Astrocyte of the cerebellum (primary cell): ENCODE measurements around the gene SF1.

Experiments used
- DNase-seq: peaks from one replicate; pipeline ENCODE4 v3.0.0-alpha.2; 2011; ENCODE audit warnings: low read depth
- H3K4me3 ChIP-seq: 2 replicates; pipeline ENCODE4 v1.5.1; 2011; ENCODE audit warnings: mild to moderate bottlenecking, low read depth, low read length, moderate library complexity
- in situ Hi-C: cut with HindIII; loops from 2 replicates; pipeline ENCODE4 v1.10.0; 2017; ENCODE audit warnings: low sequenced_read_pairs
- TF ChIP-seq, protein P1 (sequence below): IDR thresholded peaks from 2 replicates; pipeline ENCODE4 v1.5.1; 2012; ENCODE audit warnings: low read length, low read depth, moderate library complexity, mild to moderate bottlenecking; ENCODE audit errors: missing control alignments

The SF1 gene

DNA sequence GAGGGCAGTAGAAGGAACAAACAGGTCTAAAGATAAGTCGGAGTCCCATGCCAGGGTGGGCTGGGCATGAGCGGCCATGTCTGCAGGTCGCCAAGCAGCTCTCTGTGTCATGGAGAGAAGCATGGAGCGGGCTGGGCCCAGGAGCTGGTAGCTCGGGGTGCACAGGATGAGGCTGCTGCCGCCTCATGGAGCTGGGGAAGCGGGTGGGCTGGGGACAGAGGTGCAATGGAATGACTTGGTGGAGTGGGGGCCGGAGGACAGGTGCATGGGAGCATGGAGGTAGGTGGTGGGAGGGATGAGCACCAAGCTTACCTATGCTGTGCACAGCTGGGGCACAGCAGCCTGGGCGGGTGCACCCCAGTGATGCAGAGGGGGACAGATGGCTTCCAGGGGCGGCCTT lies 58.9 kb downstream of the SF1 start:
- no peak overlapping the region for H3K4me3 ChIP-seq
- no peak for DNase-seq
- in situ Hi-C loops, result loop anchor here (5.0 to 10.0 kb wide), 2 partner anchors 33 to 55 kb away; partner anchors contain the start of gene SF1
- TF ChIP-seq, protein P1, sequence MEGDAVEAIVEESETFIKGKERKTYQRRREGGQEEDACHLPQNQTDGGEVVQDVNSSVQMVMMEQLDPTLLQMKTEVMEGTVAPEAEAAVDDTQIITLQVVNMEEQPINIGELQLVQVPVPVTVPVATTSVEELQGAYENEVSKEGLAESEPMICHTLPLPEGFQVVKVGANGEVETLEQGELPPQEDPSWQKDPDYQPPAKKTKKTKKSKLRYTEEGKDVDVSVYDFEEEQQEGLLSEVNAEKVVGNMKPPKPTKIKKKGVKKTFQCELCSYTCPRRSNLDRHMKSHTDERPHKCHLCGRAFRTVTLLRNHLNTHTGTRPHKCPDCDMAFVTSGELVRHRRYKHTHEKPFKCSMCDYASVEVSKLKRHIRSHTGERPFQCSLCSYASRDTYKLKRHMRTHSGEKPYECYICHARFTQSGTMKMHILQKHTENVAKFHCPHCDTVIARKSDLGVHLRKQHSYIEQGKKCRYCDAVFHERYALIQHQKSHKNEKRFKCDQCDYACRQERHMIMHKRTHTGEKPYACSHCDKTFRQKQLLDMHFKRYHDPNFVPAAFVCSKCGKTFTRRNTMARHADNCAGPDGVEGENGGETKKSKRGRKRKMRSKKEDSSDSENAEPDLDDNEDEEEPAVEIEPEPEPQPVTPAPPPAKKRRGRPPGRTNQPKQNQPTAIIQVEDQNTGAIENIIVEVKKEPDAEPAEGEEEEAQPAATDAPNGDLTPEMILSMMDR, result no peak

DNA sequence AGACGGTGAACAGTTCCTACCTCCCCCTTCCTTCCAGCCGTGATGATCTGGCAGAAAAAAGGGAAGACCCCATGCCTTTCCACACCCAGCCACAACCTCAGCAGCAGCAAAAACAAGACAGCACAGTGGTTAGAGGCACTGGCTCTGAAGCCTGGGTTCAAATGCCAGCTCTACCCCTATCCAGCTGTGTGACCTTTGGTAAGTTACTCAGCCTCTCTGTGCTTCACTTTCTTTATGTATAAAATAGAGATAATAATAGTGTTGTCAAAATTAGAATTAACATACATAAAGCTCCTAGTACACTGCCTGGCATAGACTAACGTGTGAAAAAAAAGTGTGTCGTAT lies 59.6 kb downstream of the SF1 start:
- TF ChIP-seq, protein P1, result no peak
- DNase-seq, result no peak
- no peak overlapping the region for H3K4me3 ChIP-seq
- in situ Hi-C loops, result loop anchor here (5.0 to 10.0 kb wide), 2 partner anchors 34 to 56 kb away; partner anchors contain the start of gene SF1

DNA sequence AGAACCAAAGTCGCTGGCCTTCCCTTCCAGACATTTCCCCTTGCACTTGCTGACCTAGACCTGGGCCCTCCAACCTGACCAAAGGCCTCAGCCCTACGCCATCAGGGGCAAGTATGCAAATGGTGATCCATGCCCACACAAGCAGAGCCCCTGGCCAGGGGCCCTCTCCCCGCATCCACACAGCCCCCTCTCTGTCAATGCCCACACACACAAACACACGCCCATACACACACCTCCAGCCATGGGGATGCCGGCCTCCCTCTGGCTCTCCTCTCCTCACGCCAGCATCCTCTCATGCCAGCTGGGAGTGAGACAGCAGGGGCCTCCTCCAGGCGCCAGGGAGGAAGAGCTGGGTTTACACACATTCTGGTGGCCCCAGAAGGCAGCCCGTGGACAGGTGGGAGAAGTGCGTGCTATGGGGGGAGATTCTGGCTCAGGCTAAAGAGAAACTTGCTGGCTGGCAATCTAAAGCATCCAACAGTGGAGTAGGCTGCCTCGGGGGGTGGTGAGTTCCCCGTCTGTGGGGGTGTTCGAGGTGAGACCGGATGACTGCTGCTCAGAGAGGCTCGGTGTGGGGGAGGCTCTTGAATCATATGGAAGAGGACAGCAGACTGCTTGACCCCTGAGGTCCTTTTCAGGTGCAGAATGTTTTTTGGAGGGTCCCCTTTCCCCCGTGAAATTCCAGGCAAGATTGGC lies 60.1 kb downstream of the SF1 start:
- no peak for DNase-seq
- TF ChIP-seq, protein P1, result no peak
- no peak overlapping the region for H3K4me3 ChIP-seq
- in situ Hi-C loops, result loop anchor here (5.0 to 10.0 kb wide), 2 partner anchors 34 to 57 kb away; partner anchors contain the start of gene SF1

DNA sequence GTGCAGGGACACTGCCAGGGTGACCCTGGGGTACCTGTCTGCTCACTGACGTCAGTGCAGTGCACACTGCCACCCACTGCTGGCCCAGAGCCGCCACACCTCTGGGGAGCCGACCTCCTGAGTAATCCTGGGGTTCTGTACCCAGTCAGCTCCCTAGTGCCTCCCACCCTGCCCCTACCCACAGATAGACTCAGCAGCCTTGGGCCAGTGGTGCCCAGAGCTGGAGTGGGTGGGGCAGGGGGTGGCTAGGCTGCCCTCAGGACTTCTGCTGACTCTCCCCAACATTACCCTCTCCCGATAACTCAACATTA lies 61.1 kb downstream of the SF1 start:
- in situ Hi-C loops, result loop anchor here (5.0 to 10.0 kb wide), 2 partner anchors 35 to 58 kb away; partner anchors contain the start of gene SF1
- no peak for DNase-seq
- no peak overlapping the region for H3K4me3 ChIP-seq
- TF ChIP-seq, protein P1, result no peak

DNA sequence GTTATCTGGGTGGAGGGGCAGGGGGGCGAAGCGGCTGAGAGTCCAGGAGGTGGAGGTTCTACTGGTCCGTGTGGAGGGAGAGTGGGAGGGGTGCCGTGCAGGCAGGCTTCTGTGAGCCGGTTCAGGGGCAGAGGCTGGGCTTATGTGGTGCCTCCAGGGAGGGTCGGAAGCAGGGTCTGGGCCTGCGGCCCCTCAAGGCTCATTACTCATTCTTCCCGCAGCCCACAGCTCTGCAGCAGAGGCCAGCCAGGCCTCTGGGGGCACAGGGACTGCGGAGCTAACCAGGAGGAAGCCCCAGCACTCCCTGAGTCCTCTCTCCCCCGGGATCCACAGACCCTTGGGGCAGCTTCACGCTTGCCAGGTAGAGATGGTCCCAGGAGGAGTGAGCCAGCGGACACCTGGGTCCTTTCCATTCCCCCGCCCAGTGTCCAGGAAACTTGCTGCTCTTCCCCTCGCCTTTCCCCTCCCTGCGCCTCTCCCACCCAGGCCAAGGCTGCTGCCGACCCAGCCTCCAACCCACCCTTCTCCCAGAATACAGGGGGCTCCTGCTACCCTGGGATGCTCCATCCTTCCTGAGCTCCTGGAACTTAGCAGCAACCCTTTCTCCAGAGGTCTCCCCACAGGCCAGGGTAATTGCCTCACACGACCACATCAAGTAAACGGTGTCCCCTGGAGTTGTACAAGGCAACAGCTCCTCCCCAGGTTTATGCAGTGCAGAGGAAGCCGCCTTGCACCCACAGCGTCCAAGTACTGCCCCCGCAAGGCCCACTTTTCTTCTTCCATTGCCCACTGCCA lies 61.7 kb downstream of the SF1 start:
- TF ChIP-seq, protein P1, result no peak
- in situ Hi-C loops, result loop anchor here (5.0 to 10.0 kb wide), 2 partner anchors 36 to 58 kb away; partner anchors contain the start of gene SF1

DNA sequence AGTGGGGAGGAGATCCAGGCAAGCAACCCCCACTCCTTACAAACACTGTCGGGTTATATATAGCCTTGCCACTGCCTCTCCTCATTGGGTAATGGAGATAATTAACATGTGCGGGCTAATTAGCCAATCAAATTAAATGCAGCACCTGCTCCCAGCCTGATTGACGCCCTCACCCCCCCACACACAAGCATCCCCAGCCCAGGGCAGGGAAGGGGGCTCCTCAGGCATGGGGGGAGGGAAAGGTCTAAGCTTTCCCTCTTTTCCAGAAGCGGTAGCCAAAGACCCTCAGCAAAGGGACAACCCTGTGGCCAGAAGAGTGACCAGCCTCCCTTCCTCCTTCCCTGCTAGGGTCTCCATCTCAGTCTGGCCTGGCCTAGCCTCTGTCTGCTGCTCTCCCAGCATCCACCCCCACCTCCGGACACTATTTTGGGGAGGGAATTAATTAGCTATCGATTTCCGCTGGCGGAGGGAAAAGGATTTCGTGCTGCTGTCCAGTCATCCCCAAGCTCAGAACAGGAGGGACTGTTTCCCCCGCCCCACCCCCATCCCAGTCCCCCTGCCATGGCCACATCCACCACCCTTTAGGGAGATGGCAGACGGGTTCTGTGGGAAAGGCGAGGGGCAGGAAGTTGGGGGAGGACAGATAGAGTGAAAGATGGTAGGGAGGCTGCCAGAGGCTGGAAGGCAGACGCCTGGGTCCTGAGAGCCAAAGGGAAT lies 62.4 kb downstream of the SF1 start:
- TF ChIP-seq, protein P1, result no peak
- no peak overlapping the region for H3K4me3 ChIP-seq
- in situ Hi-C loops, result loop anchor here (5.0 to 10.0 kb wide), 2 partner anchors 36 to 59 kb away; partner anchors contain the start of gene SF1
- no peak for DNase-seq

More for the DNA sequence above, 61.7 kb downstream of the SF1 start:
- DNase-seq, result no peak
- H3K4me3 ChIP-seq, result no peak overlapping the region
